Inflammatory macrophage (primary cell): Measurements from ENCODE around the gene CDRT4.
A peak's percentile ranks its signal among the peaks of the same experiment; 100 is the strongest.

ENCODE experiments used
- DNase-seq, 2 donors: peaks; one replicate each; pipeline ENCODE4 v3.0.0-alpha.2; 2020 to 2022

The CDRT4 gene

GRCh38 chr17:15492791-15493692, 25.6 kb upstream of the CDRT4 start:
- no peak for DNase-seq

GRCh38 chr17:15492186-15492585, 24.8 kb upstream of the CDRT4 start:
- DNase-seq, result no peak

GRCh38 chr17:15490634-15491261, 23.3 kb upstream of the CDRT4 start:
- DNase-seq, result peak in 1 of 2 donors; percentile 4

GRCh38 chr17:15488557-15488956, 21.1 kb upstream of the CDRT4 start:
- no peak for DNase-seq

GRCh38 chr17:15485045-15485444, 17.6 kb upstream of the CDRT4 start:
- no peak for DNase-seq

GRCh38 chr17:15483431-15483830, 16.0 kb upstream of the CDRT4 start:
- DNase-seq, result no peak

- DNase-seq, result no peak
These were observed 15.1 kb upstream of the CDRT4 start for GRCh38 chr17:15482476-15482875.

GRCh38 chr17:15481481-15481880, 14.1 kb upstream of the CDRT4 start:
- DNase-seq, result no peak

GRCh38 chr17:15480204-15480603, 12.8 kb upstream of the CDRT4 start:
- no peak for DNase-seq

GRCh38 chr17:15479703-15480102, 12.3 kb upstream of the CDRT4 start:
- DNase-seq, result no peak

- no peak for DNase-seq
These were observed 11.4 kb upstream of the CDRT4 start for GRCh38 chr17:15478845-15479244.

- no peak for DNase-seq
These were observed 8.4 kb upstream of the CDRT4 start for GRCh38 chr17:15475631-15476354.

GRCh38 chr17:15472891-15473290, 5.5 kb upstream of the CDRT4 start:
- no peak for DNase-seq

- no peak for DNase-seq
These were observed 3.1 kb upstream of the CDRT4 start for GRCh38 chr17:15470536-15470935.

GRCh38 chr17:15469260-15469659, 1.8 kb upstream of the CDRT4 start:
- no peak for DNase-seq

- no peak for DNase-seq
These were observed 705 bp upstream of the CDRT4 start for GRCh38 chr17:15468126-15468525.

- no peak for DNase-seq
These were observed 1.3 kb downstream of the CDRT4 start for GRCh38 chr17:15466131-15466530.

- no peak for DNase-seq
These were observed 2.2 kb downstream of the CDRT4 start for GRCh38 chr17:15465045-15465701.

GRCh38 chr17:15464231-15464985, 3.0 kb downstream of the CDRT4 start:
- no peak for DNase-seq

- no peak for DNase-seq
These were observed 4.2 kb downstream of the CDRT4 start for GRCh38 chr17:15462976-15463772.

GRCh38 chr17:15457723-15458094, 9.7 kb downstream of the CDRT4 start:
- no peak for DNase-seq
